NCI-H1694 treated with DMSO at 0.1 percent for 48 hours (cell line): ENCODE results near the gene ZNF888.
"Not testable (repeated sequence)": the region's sequence is repeated elsewhere in the genome, so short reads cannot be mapped to it uniquely, and the experiment has no call there.

Source experiments
- DNase-seq: peaks from one replicate; lab custom pipeline; 2025; lab: John Stamatoyannopoulos, UW

The ZNF888 gene

DNA sequence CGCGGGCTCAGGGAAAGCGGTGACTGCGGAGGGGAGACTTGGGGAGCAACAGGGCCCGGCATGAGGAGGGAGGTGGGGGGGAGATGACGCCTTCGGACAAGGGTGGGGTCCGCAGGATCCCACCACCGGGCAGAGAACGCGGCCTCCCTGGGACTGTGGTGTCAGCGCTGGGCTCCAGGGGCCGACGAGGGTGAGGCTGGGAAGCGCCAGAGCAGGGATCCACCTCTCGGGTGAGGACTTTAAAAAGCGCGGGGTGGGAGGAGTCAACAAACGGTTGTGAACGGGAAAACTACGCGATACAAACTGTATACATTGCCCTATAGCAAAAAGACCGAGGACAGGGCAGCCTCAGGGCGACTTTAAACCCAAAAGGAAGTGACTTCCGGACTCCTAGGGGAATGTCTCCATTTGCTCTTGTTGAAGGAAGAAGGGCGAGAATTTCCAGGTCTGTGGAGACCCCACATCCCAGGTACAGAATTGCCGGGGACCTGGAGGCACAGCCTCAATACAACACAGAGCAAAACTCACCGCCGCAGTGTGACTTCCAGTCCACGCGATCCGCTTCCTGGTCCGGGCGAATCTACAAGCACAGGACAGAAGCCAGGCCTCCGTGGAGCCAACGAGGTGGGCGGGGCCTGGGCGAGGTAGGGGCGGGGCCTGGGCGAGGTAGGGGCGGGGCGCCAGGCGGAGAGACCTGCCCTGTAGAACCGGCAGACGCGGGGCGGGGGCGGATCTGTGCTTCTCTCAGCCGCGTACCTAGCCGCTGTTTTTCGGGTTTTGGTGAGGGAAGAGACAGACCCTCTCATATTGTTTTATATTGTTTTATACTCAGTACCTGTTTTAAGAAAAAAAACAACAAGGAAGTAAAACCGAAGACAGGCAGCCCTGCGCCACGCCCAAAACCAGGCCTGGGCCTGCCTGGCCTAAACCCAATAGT is at the start of gene ZNF888:
Gene ZNF888 (minus strand): TSS at position 588 of the 937 bp plus-strand sequence. CDS start 5,555 bp downstream, outside the sequence.
- no peak for DNase-seq

DNA sequence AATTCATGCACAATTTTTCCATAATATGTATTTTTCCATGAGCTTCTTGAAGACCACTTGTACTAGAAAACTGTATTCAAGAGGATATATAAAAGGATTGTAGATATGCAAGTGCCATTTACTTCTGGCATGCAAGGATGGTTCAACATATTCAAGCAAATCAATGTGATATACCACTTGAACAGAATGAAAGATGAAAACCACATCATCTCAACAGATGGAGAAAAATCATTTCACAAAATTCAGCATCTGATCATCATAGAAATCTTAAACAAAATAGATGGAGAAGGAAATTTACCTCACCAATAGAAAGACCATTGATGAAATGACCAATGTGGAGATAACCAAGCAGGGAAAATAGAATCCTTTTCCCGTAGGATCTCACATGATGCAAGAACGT is 44.5 kb upstream of the ZNF888 start:
- DNase-seq, result no peak

DNA sequence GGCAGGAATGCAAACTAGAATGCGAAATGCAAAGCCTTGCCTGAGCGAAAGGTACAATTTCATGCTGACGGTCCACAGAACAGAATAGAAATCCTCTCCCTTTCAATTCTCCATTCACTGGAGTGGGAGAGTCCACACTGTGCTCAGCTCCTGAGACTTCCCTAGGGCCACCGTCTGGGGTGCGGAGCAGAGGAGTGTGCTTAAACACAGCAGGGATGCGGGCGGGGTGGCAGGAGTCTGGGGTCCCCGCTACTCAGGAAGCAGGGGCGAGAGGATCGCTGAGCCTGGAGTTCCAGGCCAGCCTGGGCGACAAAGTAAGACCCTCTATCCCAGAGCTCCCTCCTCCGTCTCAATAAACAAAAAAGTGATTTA is 40.0 kb upstream of the ZNF888 start:
- no peak for DNase-seq

DNA sequence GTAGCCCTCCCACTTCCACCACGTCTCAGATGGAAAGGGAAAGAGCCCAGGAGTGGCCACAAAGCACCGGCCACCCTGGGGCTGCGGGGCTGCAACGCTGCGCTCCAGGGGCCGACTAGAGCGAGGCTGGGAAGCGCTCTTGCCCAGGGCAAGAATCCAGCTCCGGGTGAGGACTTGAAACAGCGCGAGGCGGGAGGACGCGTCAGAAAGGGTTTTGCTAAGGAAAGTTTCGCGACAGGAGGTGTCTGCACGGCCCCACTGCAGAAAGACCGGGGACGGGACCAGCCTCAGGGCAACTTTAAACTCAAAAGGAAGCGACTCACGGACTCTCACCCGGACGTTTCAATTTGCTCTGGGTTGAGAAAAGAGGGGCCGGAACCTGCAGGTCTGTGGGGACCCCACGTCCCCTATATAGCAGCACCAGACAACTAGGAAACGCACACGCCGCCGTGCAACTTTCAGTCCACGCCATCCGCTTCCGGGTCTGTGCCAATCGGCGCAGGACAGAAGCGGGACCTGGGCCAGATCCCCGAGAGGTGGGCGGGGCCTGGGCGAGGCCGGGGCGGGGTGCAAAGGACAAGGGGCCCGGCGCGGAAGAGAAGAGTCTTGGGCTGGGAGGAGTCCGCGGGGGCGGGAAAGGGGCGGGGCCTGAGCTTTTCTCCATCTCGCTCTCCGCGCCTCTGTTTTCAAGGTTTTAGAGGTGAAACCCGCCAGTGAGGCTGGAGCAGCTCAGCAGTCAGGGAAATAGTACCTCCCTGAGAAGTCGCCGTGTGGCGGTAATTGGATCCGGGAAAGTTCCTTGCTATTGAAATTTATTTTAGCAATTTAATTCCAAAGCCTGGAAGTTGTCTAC is 39.4 kb upstream of the ZNF888 start, which contains the start of gene ZNF816:
Gene ZNF816 (minus strand): TSS at position 488 of the 853 bp plus-strand sequence. CDS start 6,792 bp downstream, outside the sequence.
- no peak for DNase-seq

DNA sequence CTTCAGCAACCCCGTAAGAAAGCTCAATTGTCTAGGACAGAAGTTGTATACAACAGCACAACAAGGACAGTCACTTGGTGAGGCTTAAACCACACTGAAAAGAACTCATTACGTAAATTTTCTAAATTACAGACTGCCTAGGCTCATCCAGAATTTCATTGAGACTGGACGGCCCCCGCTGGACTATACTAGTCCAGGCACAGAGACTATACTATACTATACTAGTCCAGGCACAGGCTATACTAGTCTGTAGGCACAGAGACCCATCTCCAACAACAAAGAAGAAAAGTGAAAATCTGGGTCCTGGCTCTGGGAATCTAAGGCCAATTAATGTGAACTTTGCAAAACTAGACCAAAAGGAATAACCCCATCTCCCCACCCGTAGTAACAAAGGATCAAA is 38.8 kb upstream of the ZNF888 start:
- DNase-seq, result no peak

DNA sequence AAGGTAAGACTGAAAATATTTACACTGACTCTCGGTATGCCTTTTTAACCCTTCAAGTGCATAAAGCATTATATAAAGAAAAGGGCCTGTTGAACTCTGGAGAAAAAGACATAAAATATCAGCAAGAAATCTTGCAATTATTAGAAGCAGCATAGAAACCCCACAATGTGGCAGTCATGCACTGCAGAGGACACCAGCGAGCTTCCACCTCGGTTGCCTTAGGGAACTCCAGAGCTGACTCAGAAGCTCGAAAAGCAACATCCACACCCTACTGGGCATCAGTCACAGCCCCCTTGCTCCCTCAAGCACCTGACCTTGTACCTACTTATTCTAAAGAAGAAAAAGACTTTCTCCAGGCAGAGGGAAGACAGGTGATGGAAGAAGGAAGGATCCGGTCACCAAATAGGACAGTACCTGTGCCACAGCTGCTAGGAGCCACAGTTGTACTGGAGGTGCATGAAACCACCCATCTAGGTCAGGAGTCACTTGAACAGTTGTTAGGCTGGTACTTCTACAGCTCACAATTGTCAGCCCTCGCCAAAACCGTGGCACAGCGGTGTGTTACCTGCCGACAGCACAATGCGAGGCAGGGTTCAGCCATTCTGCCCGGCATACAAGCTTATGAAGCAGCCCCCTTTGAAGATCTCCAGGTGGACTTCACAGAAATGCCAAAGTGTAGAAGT is 36.5 kb upstream of the ZNF888 start:
- no peak for DNase-seq

DNA sequence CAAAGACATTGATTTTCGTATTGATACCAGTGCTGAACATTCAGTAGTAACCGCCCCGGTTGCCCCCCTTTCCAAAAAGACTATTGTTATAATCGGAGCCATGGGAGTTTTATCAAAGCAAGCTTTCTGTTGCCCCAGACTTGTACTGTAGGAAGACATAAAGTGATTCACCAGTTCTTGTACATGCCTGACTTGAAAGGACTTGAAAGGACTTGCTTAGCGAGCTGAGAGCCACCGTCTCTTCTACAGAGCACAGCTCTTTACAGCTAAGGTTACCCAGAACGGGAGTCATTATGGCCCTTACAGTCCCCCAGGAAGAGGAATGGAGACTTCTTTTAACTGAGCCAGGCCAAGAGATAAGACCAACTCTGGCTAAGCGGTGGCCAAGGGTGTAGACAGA is 34.4 kb upstream of the ZNF888 start:
- DNase-seq, result no peak

DNA sequence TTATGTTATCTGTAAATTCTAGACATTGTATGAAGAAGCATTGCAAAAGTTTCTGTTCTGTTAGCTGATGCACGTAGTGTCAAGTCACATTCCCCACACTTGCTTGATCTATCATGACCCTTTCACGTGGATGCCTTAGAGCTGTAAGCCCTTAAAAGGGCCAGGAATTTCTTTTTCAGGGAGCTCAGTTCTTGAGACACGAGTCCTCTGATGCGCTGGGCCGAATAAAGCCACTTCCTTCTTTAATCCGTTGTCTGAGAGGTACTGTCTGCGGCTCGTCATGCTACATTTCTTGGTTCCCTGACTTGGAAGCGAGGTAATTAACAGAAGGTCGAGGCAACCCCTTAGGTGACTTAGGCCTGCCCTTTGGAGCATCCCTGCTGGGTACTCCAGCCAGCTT is 33.7 kb upstream of the ZNF888 start:
- no peak for DNase-seq

DNA sequence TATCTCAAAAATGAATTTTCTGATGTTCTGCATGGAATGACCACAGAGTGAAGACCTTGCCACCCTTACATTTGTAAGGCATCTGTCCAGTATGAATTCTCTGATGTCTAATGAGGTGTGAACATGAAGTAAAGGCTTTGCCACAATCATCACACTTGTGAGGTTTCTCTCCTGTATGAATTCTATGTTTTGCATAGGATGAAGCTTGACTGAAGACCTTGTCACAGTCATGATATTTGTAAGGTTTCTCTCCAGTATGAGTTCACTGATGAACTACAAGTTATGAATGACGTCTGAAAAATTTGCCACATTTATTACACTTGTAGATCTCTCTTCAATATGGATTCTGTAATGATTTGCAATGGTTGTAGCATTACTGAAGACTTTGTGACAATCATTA is 26.2 kb upstream of the ZNF888 start:
- DNase-seq, result no peak

DNA sequence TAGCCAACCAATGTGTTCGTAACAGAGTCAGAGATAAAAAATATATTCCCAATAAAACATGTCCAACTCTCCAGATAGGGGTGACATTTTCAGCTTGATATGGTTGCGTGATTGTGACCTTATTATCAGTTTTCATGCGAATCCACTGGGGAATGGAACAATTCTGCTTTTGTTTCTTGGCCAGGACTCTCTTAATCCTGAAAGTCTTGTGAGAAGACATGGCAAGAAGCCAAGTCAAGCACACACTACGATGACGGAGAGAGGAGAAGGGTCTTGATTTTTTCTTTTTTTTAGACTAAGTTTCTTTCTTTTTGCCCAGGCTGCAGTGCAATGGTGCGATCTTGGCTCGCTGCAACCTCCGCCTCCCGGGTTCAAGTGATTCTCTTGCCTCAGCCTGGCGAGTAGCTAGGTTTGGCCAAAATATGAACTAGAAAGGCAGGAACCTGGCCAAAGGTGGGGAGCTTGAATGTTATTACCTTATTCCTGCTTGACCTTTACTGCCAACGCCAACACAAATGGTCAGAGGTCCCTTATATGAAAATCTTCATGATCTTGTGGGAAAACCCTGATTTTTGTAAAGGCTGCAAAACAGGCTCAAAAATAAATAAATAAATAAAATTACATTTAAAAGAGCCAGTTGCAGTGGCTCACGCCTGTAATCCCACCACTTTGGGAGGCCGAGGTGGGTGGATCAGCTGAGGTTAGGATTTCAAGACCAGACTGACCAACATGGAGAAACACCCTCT is 25.0 kb upstream of the ZNF888 start:
- DNase-seq, result no peak

DNA sequence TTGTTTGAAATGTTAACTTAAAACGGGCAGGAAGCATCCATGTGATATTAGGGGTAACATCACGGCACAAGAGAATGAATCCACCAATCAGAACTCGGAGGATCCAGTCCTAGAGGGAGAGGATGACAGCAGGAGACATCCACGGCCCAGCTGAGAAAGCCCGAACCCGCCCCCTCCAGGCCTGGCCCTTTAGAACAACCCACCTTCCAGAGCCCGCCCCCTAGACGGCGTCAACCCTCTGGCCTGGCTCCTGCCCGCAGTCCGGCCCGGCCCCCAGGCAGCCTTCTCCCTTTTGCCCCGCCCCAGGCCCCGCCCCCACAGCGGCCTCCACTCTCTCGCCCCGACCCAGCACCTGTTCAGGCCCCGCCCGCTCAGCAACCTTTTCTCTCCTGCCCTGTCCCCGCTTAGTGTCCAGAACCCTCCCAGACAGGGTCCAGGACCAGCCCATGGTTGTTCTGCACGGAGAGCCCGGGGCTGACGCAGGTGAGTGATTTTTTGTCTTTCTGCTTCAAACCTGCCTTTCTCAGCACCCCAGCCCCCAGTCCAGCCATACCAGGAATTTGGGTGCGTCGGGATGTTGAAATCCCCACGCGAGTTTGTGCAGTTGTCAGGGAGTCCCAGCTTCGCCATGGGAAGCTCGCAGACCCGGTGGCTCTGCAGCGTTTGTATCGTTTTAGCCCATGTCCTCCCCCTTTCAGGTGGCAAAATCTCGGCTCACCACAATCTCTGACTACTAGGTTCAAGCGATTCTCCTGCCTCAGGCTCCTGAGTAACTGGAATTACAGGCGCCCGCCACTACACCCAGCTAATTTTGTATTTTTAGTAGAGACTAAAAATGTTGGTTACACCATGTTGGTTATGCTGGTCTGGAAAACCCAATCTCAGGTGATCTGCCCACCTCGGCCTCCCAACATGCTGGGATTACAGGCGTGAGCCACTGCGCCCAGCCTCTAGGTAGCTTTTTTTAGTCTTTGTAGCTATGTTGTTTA is 23.4 kb upstream of the ZNF888 start:
- DNase-seq, result no peak

DNA sequence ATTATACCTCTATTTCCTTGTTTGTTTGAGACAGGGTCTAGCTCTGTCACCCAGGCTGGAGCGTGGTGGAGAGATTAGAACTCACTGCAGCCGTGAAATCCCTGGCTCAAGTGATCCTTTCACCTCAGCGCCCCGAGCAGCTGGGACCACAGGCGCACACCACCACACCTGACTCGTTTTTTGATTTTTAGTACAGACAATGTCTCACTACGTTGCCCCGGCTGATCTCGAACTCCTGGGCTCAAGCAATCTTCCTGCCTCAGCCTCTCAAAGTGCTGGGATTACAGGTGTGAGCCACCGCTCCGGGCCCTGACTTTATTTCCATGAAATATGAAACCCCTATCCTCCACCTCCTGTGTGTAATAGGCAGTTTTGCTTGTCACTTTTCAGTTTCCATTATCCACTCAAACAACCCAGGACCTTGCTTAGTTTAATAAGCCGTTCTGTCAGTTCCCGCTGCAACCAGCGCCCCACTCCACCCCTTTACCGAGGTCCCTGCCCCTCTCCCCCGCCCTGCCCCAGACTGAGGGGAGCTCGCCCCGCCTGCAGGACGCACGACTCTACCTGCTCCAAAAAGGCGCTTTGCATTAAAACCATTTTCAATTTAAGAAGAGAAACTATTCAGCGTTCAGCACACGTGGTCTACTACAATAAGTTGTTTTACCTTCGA is 22.6 kb upstream of the ZNF888 start:
- no peak for DNase-seq

DNA sequence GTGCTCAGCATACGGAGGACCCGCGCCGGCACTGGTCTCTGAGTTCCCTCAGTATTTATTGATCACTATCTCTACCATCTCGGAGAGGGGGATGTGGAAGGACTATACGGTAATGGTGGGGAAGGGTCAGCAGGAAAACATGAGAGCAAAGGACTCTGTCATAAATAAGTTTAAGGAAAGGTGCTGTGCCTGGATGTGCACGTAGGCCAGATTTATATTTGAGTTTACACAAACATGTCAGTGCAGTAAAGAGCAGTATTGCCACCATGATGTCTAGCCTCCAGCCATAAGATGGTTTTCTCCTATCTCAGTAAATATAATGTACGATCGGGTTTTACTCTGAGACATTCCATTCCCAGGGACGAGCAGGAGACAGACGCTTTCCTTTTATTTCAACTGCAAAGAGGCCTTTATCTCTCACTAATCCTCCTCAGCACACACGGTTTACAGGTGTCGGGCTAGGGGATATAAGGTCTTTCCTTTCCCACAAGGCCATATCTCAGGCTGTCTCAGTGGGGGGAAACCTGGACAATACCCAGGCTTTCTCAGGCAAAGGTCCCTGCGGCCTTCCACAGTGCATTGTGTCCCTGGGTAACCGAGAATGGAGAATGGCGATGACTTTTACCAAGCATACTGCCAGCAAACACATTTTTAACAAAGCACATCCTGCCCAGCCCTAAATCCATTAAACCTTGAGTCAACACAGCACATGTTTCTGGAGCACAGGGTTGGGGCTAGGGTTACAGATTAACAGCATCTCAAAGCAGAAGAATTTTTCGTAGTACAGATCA is 21.7 kb upstream of the ZNF888 start:
- not testable (repeated sequence) for DNase-seq

DNA sequence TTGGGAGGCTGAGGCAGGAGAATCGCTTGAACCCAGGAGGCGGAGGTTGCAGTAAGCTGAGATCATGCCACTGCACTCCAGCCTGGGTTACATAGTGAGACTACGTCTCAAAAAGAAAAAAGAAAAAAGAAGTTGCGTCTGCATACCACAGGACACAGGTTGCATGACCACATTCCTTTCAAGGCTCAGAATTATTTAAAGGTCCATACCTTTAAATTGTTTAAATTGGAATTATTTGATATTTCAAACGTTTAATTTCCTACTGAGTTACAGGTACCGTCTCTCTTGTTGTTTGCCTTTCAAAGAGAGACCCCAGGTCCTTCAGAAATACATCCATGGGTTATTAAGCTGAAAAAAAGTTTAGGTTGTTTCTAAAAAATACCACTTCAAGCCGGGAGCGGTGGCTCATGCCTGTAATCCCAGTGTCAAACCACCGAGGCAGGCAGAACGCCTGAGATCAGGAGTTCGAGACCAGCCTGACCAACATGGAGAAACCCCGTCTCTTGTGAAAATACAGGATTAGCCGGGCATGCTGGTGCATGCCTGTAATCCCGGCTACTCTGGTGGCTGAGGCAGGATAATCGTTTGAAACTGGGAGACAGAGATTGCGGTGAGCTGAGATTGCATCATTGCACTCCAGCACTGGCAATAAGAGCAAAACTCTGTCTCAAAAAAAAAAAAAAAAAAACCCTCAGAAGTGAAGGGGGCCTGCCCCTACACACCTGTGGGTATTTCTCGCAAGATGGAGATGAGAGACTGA is 20.8 kb upstream of the ZNF888 start:
- no peak for DNase-seq

DNA sequence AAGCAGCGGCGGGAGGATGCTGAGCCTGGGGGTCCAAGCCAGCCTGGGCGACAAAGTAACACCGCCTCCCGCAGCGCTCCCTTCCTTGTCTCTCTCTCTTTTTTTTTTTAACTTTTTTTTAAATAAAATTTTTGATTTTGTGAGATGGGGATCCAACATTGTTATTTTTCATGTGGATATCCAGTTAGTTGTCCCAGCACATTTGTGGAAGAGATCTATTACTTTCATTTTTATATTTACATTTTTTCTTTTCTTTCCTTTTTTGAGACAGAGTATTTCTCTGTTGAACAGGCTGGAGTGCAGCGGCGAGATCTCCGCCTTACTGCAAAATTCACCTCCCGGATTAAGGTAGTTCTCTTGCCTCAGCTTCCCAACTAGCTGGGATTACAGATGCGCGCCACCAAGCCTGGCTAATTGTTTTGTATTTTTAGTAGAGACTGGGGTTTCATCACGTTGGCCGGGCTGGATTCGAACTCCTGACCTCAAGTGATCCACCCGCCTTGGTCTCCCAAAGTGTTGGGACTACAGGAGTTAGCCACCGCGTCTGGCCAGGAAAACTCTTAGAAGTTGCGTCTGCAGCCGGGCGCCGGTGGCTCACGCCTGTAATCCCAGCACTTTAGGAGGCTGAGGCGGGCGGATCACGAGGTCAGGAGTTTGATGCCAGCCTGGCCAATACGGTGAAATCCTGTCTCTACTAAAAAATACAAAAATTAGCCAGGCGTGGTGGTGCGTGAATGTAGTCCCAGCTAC is 20.1 kb upstream of the ZNF888 start:
- no peak for DNase-seq

DNA sequence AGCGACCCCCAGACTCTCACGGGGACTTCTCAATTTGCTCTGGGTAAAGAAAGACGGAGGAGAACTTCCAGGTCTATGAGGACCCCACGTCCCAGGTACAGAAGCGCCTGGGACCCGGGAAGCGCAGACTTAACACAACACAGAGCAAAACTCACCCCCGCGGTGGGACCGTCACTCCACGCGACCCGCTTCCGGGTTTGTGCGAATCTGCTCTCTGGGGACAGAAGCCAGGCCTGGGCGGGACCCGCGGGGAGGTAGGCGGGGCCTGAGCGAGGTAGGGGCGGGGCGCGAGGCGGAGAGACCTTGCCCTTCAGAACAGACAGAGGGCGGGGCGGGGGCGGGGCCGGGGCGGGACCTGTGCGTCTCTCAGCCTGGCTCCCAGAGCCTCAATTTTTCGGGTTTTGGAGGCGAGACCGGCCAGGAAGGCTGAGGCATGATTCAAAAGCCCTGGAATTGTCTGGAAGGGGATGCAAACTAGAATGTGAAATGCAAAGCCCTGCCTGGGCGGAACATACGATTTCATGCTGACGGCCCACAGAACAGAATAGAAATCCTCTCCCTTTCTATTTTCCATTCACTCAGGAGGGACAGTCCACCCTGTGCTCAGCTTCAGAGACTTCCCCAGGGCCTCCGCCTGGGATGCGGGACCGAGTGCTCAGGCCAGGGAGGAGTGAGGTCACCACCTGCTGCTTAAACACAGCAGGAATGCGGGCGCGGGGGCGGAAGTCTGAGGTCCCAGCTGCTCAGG is 19.3 kb upstream of the ZNF888 start:
- DNase-seq, result no peak

DNA sequence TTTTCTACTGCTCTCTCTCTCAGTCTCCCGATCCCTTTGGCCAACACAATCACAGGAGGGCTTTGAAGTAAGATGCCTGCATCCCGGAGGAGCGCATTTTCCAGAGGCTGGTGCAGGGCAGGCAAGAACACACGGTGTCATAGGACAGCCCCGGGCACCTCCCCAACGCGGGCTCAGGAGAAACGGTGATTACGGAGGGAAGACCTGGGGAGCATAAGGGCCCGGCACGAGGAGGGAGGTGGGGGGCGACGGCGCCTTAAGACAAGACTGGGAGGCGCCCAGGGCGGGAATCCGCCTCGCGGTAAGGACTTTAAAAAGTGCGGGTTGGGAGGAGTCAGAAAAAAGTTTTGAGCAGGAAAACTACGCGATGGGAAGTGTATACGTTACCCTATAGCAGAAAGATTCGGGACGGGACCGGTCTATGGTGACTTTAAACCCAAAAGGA is 18.7 kb upstream of the ZNF888 start:
- no peak for DNase-seq
